AG04450 (cell line): Measurements from ENCODE around the gene PHC3. TPM values are rescaled to one million over a fixed set of nuclear protein-coding genes. Genes with fewer than 3 reads are reported as not detected.

ENCODE experiments used
- CTCF ChIA-PET: fragments of 300-600, 350-600 bp; formaldehyde crosslinking; extraction: SDS; loops from one replicate; lab custom pipeline; 2022; ENCODE audit warnings: antibody characterized with exemption, inconsistent platforms; lab: Charles Lee
- POLR2A ChIA-PET: fragments of 350-600 bp; formaldehyde crosslinking; extraction: SDS; loops from one replicate; lab custom pipeline; 2021; ENCODE audit warnings: antibody characterized with exemption, inconsistent platforms; lab: Yijun Ruan, JAX
- DNase-seq: peaks from one replicate; pipeline ENCODE4 v3.0.0-alpha.2; 2011; ENCODE audit warnings: low read depth, low spot score
- H3K27ac ChIP-seq: one replicate; pipeline ENCODE4 v1.5.1; 2012; ENCODE audit warnings: low read depth, low read length, control low read depth
- H3K27me3 ChIP-seq: one replicate; pipeline ENCODE4 v1.6.0; 2012; ENCODE audit warnings: low read length; ENCODE audit not compliant: control insufficient read depth, insufficient read depth
- H3K4me3 ChIP-seq: 2 replicates; pipeline ENCODE4 v1.5.1; 2011; ENCODE audit warnings: mild to moderate bottlenecking, low read depth, low read length, control low read depth
- H3K9me3 ChIP-seq: 2 replicates; pipeline ENCODE4 v1.5.1; 2012; ENCODE audit warnings: low read length; ENCODE audit not compliant: control insufficient read depth, insufficient read depth
- CTCF ChIP-seq: IDR thresholded peaks from 2 replicates; pipeline ENCODE4 v1.5.1; 2011; ENCODE audit warnings: low read depth, low read length, control low read depth, inconsistent platforms
- polyA plus RNA-seq: library from polyadenylated mRNA; depleted of rRNA; stranded (reverse); fragments of >200 nt; gene quantifications from 2 replicates; pipeline ENCODE4 v1.2.3, GENCODE V29; 2011

PHC3 gene
- polyA plus RNA-seq, 1 experiment, result 58.0 TPM

DNA sequence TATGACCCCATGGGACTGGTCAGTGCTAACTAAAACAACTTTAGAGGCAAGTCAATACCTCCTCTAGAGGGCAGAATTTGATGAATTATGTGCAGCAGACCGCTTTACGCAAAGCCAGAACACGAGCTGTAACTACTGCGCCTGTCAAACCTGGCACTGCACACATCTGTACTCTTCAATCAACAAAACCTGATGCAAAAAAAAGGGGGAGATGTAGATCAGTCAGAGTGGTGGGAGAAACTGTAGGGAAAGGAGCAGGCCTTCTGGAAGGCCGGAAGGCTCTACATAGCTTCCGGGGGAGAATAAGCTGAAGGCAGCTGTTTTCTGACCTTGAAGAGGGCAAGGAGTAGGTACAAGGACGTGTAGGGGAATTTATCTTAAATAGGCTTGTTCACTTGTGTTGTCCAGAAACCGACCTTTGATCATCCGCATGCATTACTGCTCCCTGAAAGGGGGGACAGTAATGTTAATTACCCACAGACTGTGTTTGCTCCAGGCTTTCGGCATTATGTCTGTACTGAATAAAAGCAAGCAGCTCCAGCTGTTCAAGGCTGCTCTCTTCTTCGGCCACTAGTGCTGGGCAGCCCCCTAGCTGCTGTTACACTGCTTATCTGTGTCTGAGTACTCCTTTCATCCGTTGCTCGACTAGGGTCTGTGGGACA lies 102.8 kb downstream of the PHC3 start:
- TF ChIP-seq CTCF, result no peak
- CTCF ChIA-PET, result interaction anchor here (1.0 to 1.4 kb wide), 4 partner anchors 12 to 220 kb away, joined by 3 to 4 read pairs (median 3); no protein-coding TSS in a partner anchor
- Histone ChIP-seq H3K9me3 (no peaks in the 10 kb centered on the region), H3K27me3 (no peaks in the 10 kb centered on the region), H3K27ac (no peak overlapping the region), H3K4me3 (no peak overlapping the region)
- POLR2A ChIA-PET, result no interaction called here
- no peak for DNase-seq

DNA sequence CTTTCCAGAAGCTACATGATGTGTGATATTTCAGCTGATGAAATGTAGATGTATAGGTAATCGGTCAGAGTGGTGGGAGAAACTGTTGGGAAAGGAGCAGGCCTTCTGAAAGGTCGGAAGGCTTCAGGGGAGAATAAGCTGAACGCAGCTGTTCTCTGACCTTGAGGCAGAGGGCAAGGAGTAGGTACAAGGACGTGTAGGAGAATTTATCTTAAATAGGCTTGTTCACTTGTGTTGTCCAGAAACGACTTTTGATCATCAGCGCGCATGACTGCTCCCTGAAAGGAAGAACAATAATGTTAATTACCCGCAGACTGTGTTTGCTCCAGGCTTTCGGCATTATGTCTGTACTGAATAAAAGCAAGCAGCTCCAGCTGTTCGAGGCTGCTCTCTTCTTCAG lies 104.2 kb downstream of the PHC3 start:
- POLR2A ChIA-PET, result no interaction called here
- Histone ChIP-seq H3K27me3 (no peaks in the 10 kb centered on the region), H3K9me3 (no peaks in the 10 kb centered on the region), H3K27ac (no peak overlapping the region), H3K4me3 (no peak overlapping the region)
- CTCF ChIA-PET, result interaction anchor here (1.2 to 1.4 kb wide), 2 partner anchors 15 to 39 kb away, joined by 4 read pairs; partner anchors contain the start of gene GPR160
- DNase-seq, result no peak
- no peak for TF ChIP-seq CTCF

GRCh38 chr3:170076715-170077238 lies 104.8 kb downstream of the PHC3 start:
- H3K4me3 ChIP-seq, result no peak overlapping the region
- CTCF ChIA-PET, result interaction anchor here (1.2 kb wide), 1 partner anchor 39 kb away, joined by 4 read pairs; the partner anchor contains the start of gene GPR160
- peak; percentile 45 for DNase-seq
- H3K27ac ChIP-seq, result no peak overlapping the region
- POLR2A ChIA-PET, result no interaction called here
- H3K9me3 ChIP-seq, result no peaks in the 10 kb centered on the region
- TF ChIP-seq CTCF, result no peak
- no peaks in the 10 kb centered on the region for H3K27me3 ChIP-seq

DNA sequence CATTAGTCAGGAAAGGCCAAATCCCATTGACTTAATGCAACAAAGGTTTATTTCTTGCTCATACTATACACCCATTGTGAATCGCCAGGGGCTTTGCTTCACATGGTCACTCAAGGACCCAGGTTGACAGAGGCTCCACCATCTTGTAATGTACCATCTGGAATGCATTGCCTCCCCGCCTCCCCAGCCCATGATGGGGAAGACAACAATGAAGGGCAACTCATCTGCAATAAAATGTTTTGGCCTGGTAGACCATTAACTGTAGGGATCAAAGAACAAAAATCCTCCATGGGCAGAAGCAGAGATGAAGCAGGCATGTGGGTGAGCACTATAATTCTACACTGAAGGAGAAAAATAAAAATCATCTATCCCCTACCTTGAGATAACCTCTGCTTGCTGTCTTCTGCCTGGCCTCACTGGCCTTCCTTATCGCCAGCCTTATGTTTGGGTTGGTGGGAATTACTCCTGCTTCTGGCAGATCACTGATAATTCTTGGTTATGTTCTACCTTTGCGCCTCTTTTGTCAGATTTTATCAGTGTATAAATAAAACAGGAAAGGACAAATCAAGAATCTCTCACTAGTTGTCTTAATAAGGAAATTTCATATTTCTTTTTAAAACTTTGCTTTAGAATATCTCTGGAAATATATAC lies 106.0 kb downstream of the PHC3 start:
- DNase-seq, result no peak
- CTCF ChIA-PET, result no interaction called here
- no peak overlapping the region for H3K27ac ChIP-seq
- no peaks in the 10 kb centered on the region for H3K9me3 ChIP-seq
- no peak for TF ChIP-seq CTCF
- no peak overlapping the region for H3K4me3 ChIP-seq
- POLR2A ChIA-PET, result no interaction called here
- H3K27me3 ChIP-seq, result no peaks in the 10 kb centered on the region

GRCh38 chr3:170064108-170064507 lies 117.4 kb downstream of the PHC3 start:
- TF ChIP-seq CTCF, result no peak
- no peaks in the 10 kb centered on the region for H3K9me3 ChIP-seq
- H3K27ac ChIP-seq, result no peak overlapping the region
- no peak overlapping the region for H3K4me3 ChIP-seq
- ChIA-PET CTCF (no interaction called here), POLR2A (interaction anchor here (0.7 kb wide), 1 partner anchor 65 kb away, joined by 4 read pairs; no protein-coding TSS in a partner anchor)
- no peaks in the 10 kb centered on the region for H3K27me3 ChIP-seq
- DNase-seq, result no peak
